CD4-positive, alpha-beta T cell treated with Interferon alpha-2 for 1 hour (primary cell): ENCODE results near the gene CDKAL1.

Experiments used
- DNase-seq, 2 donors: peaks; one replicate each; pipeline ENCODE4 v3.0.0-alpha.2; 2020 to 2022

The CDKAL1 gene

GRCh38 chr6:20850686-20851416 is 316.6 kb downstream of the CDKAL1 start:
- DNase-seq = no peak

GRCh38 chr6:20851795-20852194 is 317.5 kb downstream of the CDKAL1 start:
- DNase-seq = no peak

DNA sequence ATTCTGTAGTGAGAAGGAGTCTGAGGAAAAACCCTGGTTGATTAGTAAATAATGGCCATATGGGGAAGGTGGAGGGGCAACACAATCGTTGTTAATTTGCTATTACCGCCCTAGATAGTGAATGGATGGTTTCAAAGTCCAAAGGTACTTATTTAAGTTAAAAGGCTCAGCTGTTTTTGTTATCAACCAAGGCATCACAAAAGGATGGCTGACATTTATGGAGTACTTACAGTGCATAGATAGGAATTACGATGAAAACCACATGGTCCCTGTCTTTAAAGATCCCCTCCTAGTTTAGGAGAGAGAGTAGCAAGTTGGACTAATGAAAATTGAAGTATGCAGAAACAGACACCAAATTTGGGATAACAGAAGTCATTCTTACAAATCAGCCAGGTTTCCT is 319.6 kb downstream of the CDKAL1 start:
- DNase-seq = no peak

GRCh38 chr6:20856681-20857288 is 322.5 kb downstream of the CDKAL1 start:
- DNase-seq = no peak

DNA sequence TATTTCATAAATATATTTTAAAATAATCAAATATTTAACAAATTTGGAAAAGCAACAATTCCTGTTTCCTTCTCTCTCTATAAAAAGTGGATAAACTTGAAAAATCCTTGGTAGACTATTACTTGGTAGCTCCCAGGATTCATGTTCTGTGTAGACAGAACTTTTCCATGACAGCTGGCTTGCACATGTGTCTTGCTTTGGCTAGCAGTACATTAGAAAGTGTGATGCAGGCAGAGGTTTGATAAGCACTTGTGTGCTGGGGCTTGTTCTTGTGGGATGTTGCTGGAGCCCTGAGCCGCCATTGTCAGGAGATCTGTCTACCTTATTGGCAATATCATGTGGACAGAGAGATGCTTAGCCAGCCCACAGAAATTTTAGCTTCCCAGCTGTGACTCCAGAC is 327.2 kb downstream of the CDKAL1 start:
- DNase-seq = no peak

DNA sequence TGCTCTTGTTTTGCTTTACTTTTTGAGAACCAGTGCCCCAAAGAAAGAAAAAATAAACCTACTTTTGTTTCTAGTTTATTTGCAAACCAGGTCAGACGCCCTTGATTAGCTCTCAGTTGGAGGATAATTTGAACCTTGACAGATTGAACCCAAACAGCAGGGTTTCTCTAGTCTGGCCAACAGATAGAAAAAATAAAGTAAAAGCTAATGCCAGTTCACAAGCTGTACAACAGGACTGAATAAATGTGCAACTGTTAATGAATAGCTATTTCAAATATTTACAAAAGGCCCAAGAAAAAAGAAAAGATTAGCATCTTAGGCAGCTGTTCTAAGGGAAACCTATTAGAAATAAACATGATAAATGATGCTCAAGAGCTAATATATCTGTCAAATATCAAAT is 331.8 kb downstream of the CDKAL1 start:
- no peak for DNase-seq

DNA sequence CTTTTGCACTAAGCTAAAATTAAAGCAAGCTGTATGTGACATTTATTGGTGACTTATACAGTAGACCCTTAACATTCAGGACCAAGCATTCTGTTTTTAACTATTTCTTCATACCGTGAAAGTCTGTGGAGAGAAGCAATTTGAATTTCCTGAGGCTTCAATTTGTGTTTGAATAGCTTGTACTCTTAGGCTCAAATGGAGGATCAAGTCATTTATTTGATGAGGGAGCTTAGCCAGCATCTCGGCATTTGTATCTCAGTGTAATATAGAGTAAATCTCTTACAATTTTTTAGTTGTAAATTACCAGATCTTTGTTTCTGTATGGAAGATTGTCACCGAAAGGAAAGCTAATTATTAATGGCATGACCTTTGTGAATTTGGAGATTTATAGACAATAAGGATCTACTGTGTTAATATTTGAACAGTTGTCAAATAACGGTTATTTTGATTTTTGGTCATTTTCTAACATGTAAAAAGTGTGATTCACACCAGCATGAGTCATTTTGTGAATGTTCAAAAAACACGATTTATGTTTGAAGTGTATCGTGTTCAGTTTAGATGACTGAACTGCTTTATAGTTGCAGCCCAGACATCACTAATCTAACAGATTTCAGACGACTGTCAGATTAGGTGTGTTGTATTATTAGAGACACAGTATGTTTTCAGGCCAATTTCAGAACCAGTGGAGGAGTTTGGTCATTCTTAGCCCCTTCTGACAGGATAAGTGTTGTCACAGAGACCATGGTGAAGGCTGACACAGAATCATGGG is 332.9 kb downstream of the CDKAL1 start:
- no peak for DNase-seq

- no peak for DNase-seq
Measured at GRCh38 chr6:20868397-20869096, 334.3 kb downstream of the CDKAL1 start.

- DNase-seq = no peak
Measured at GRCh38 chr6:20870021-20870420, 335.8 kb downstream of the CDKAL1 start.

DNA sequence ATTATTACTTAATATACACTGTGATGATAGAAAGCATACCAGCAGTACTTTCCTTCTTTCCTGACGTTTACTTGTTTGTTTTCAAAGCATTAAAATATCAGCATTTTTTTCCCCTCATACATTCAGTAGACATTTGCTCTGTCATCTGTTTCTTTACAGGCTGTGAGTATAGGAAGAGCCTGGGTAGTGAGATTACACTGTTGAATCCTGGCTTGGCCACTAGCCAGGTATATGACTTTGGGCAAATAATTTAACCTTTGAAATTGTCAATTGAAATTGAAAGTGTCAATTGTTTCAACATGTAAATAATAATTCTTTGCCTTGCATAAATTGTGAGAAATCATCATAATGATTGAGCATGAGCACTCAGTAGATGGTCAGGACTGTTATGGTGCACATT is 336.2 kb downstream of the CDKAL1 start:
- DNase-seq = no peak

DNA sequence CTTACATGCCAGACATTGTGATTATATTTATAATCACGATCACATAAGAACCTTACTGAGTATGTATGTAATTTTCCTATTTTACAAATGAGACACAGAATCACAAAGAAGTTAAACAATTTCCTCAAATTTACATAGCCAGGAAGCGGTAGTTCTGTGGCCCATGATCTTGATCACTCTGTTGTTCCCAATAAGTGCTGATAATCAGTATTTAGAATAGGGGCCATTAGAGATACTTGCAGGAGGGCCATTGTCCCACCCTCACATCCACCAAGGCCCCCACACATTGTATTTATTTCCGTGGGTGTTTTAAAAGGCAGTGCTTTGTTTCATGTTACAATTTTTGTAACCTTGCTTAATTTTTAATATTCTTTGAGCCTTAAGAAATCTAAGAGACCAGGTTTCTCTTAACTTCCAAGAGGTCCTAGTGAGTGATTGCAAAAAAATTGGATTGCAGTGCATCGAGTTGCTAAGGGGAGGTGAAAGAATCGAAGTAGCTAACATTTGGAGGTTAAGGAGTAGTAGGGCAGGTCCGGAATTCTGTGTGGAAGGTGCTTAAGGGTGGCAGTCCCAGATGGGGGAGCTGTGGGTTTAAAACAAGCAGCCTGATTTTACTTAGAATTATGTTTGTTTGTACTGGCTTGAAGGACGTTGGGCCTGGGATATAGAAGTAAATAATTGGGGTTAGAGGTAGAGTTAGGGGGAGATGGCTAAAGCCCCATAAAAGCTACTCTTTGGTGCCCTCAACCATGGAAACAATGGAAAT is 339.4 kb downstream of the CDKAL1 start:
- DNase-seq = no peak

DNA sequence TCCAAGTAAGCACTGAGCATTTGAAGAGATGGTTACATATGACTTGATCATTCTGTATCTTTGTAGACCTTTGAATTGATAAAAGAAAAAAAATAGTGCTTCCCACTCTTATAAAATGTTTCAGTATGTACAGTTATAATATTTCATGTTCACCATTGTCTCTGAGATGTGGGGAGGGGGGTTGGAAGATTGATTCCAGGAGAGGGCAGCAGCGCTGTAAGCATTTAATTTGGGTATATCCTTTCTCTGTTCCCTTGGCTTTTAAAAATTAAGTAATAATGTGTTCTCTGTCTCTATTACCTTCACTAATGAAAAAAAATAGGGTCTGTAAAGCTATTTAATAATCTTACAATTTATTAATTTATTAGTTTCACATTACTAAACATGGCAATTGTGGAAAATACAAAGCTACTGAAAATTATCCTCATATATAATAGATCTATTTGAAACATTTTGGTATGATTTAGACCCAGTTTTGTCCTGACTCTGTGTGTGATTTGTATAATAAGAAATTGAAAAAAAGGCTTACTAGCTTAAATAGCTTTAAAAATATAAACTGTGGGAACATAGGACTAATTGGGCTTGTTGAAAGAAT is 341.2 kb downstream of the CDKAL1 start:
- DNase-seq = no peak

DNA sequence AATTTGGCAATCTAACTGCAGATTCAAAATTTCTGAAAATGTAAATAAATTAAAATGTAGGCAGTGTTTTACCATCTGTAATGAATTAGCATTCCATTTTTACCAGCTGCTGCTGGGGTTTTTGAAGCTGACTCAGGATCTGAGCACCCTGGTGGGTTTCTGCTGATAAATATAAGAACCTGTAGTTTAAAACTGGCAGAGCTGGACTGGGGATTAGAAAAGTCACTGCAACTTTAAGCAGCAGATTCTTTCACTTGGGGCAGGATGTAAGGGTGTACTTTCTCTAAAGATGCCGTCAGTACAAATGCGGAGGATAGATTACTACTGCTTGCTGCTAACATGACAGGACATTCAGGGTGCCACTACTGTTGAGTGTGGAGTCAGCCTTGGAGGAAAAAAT is 341.8 kb downstream of the CDKAL1 start:
- DNase-seq = no peak

DNA sequence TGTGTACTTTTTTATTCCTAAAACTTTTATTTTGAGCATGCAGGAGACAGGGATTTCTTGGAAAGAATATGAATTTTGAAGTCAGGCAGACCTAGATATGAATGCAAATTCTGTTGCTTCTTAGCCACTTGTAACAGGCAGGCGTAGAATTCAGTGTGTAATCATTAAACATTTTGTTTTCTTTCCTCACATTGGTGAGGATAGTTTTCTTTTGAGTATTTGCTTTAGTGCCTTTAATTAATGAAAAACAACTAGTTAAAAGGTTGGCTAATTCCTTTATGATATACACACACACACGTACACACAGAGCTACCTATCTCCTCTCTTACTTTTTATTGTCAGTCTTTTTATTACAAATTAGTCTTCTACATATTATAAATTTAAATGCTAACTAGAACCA is 342.3 kb downstream of the CDKAL1 start:
- DNase-seq = no peak

DNA sequence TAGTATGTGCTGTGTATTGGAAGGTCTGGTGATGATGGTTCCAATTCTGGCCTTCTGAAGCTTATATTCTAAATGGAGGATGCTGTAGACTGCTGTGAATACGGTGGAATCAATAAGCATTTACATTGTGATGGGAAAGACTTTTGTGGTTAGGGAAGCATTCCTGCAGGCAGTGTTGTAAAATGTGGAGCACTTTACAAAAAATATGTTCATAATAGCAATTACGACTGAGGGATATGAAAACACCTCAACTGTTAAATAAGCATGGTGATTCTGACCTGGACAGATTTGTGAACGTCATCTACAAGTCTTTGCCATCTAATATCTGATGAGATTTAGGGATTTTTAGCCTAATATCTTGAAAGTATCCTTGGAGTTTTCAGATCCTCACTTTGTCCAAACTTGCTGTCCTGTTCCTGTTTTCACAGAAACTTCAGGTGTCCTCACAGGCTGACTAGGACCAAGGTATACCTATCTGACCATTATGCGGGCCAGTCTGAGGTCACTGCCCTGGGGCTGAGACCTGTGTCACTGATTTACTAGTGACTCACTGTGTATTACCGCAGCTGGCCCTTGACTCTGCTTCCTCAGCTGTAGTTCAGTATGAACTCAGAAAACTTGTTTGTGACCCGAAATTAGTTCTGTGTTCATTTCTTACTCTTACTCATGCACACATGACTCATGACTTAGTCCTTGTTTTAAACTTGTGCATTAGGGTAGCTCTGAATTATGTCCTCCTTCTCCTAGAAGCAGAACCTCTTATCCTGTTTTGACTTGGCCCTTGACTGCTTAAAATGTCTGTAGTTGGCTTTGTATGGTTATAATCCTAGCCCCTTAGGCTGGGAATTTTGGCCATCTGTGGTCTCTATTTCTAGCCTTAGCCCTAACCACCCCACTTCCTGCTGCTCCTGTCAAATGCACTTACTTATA is 343.0 kb downstream of the CDKAL1 start:
- DNase-seq = no peak

DNA sequence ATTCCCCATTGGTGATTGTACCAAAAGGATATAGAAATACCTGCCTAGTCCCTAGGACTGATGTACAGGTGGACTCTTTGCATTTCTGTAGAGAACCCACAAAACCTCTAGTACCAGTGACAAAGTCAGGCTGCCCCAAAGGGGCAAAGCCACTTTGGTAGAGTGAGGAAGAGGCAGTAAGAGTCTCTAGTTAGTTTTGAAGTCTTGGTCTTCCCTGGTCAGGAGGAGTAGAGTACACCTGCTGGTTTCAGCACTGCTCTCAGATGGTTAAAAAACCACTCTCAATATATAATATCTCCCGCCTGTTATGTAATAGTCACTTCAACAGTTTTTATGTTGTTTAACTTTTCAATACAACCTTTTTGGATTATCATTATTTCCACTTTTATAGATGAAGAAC is 344.9 kb downstream of the CDKAL1 start:
- DNase-seq = no peak

DNA sequence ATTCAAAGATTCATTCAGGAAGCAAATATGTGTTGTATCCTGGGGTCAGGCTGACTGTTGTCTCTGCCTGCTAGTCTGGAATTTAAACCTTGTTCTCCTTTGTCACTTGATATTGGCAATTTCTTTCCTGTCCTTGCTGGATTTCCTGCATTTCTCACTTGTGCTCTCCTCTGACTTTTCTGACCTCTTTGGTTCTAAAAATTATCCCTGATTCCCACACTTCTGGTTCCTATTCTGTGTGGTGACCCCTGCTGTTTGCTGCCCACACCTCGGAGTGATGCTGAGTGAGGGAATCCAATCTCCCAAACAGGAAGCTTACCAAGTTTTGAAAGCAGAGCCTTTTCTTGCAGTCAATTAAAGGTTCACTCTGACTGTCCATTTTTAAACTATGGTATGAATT is 345.3 kb downstream of the CDKAL1 start:
- no peak for DNase-seq

DNA sequence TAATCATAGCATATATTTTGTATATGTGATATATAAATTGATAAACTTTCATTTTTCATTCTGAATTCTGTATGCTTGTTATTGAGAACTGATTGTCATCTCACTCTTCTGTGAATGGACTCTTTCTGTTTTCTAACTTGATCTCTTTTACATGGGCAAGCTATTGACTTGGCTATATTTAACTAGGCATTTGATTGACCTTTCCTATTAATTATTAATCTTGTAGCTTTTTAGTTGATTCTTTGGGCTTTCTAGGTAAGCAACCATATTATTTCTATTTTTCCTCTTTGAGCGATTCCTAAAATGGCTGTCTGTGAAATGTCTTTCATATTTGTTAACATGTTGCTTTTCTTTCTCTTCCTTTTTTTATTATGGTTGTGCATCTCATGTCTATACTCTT is 347.1 kb downstream of the CDKAL1 start:
- DNase-seq = no peak

DNA sequence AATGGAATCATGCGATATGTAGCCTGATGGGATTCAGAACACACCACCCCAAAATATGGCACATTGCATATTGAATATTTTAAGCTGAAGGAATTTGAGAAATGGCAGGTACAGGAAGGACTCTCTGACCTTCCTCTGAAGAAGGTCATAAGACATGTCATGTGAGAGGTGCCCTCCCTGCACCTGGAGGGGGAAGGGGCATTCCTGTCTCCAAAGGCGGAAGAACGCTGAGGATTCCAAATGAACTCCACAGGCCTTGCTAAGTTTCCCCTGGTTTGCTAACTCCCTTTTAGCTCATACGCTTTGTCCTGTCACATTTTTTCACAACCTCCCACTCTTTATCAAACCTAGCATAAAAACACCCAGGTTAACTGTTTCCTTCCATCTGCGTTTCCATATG is 347.8 kb downstream of the CDKAL1 start:
- DNase-seq = no peak

GRCh38 chr6:20885076-20885475 is 350.8 kb downstream of the CDKAL1 start:
- no peak for DNase-seq

DNA sequence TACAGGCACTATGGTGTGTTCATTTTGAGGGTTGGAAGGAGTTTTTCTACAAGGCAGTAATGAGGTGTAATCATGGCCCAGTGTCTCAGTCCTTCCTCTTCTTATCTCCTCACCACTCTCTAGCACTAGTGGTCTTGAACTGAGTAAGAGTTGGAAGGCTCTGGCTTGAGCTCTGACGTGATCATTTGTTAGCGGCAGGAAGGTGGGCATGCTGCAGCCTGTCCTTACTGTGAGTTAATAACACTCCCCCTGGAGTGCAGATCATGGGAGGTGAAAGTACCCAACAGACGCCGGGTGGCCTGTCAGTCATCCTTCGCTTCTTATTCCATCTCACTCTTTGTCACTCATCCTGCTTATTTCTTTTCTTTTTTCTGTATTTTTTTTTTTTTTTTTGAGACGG is 356.9 kb downstream of the CDKAL1 start:
- DNase-seq = no peak
